Mesothelial cell of epicardium (in vitro differentiated cells): ENCODE data around the gene AMMECR1L. TPM values are rescaled to one million over a fixed set of nuclear protein-coding genes. Genes with fewer than 3 reads are reported as not detected.
"Not testable (repeated sequence)": the region's sequence is repeated elsewhere in the genome, so short reads cannot be mapped to it uniquely, and the experiment has no call there.

ENCODE experiments used
- DNase-seq, 2 experiments: peaks; one replicate each; pipeline ENCODE4 v3.0.0; 2021; ENCODE audit warnings: low spot score in 2 of 2; ENCODE audit not compliant: unreplicated experiment in 2 of 2
- H3K27ac Mint-ChIP-seq: 2 replicates; pipeline ENCODE4 v1.8.0; 2021; ENCODE audit warnings: mixed read lengths
- H3K27me3 Mint-ChIP-seq: 2 replicates; pipeline ENCODE4 v1.8.0; 2021; ENCODE audit warnings: low read depth, mixed read lengths
- H3K36me3 Mint-ChIP-seq: 2 replicates; pipeline ENCODE4 v1.8.0; 2021; ENCODE audit warnings: mixed read lengths
- H3K4me1 Mint-ChIP-seq: 2 replicates; pipeline ENCODE4 v1.8.0; 2021; ENCODE audit warnings: mixed read lengths
- H3K4me3 Mint-ChIP-seq: 2 replicates; pipeline ENCODE4 v1.8.0; 2021; ENCODE audit warnings: mild to moderate bottlenecking, moderate library complexity, mixed read lengths
- H3K9me3 Mint-ChIP-seq: 2 replicates; pipeline ENCODE4 v1.8.0; 2021; ENCODE audit warnings: mixed read lengths
- CTCF ChIP-seq: fragments of 200-600 bp; sonication (generic); IDR thresholded peaks from one replicate; pipeline ENCODE4 v1.5.0; 2021; ENCODE audit warnings: antibody characterized with exemption; ENCODE audit not compliant: unreplicated experiment
- total RNA-seq: library from RNA; stranded (reverse); gene quantifications from 3 replicates; pipeline ENCODE4 v1.2.1, GENCODE V29; 2021

The AMMECR1L gene
- total RNA-seq, 1 donor from 2014 or later: 23.1 TPM

DNA sequence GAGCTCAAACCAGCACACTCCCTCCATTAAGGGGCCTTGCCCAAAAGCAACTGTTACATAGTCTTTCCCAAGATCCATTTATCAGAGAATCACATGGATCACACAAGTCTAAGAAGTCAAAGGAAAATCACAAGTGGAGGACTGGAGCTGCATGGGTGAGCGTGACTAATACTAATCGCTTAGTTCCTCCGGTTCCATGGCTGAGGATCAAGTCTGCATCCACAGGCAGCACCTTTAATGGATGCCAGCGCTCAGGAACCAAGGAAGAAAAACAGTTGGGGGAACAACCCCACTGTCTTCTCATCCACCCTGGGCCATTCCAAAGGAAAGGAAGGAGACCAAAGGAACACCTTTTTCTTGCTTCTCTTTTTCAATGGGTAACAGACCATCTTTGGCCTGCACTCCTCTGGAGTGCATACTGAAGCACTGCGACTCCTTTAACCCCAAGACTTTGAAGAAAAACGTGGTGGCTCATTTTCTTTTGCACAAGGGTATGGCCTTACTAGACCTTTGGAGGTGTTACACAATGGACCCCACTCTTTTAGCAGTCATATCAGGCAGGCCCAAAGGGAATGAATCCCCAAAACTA, 65.6 kb downstream of the AMMECR1L start:
- no peak overlapping the region for H3K27ac Mint-ChIP-seq
- no peak overlapping the region for H3K4me3 Mint-ChIP-seq
- H3K4me1 Mint-ChIP-seq: no peaks in the 10 kb centered on the region
- no peak for DNase-seq
- peaks cover 14% of the 10 kb centered on the region for H3K27me3 Mint-ChIP-seq
- no peak for TF ChIP-seq CTCF
- H3K9me3 Mint-ChIP-seq: peaks cover 26% of the 10 kb centered on the region
- H3K36me3 Mint-ChIP-seq: no peaks in the 10 kb centered on the region

GRCh38 chr2:127818794-127819425, 66.8 kb downstream of the AMMECR1L start:
- Mint-ChIP-seq H3K4me3 (no peak overlapping the region), H3K4me1 (no peaks in the 10 kb centered on the region), H3K27ac (no peak overlapping the region), H3K36me3 (no peaks in the 10 kb centered on the region), H3K9me3 (peaks cover 23% of the 10 kb centered on the region), H3K27me3 (peaks cover 14% of the 10 kb centered on the region)
- TF ChIP-seq CTCF: no peak
- no peak for DNase-seq

GRCh38 chr2:127818241-127818640, 67.5 kb downstream of the AMMECR1L start:
- H3K4me1 Mint-ChIP-seq: no peaks in the 10 kb centered on the region
- H3K36me3 Mint-ChIP-seq: no peaks in the 10 kb centered on the region
- DNase-seq: no peak
- H3K9me3 Mint-ChIP-seq: peaks cover 23% of the 10 kb centered on the region
- H3K4me3 Mint-ChIP-seq: no peak overlapping the region
- no peak overlapping the region for H3K27ac Mint-ChIP-seq
- no peak for TF ChIP-seq CTCF
- H3K27me3 Mint-ChIP-seq: peaks cover 14% of the 10 kb centered on the region

DNA sequence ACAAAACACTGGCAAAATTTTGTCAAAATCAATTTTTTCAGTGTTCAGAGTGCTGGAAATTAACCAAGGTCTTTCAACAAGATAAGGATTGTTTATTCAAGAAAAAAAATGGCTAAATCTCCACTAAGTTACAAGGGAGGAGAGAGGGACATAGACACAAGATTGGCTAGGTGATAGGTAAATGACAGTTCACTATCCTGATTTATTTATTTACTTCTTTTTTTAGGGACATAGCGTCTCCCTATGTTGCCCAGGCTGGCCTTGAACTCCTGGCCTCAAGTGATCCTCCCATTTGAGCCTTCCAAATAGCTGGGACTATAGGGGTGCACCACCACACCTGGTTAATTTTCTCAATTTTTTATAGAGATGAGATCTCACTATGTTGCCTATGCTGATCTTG, 71.1 kb downstream of the AMMECR1L start:
- TF ChIP-seq CTCF: no peak
- no peak for DNase-seq
- peaks cover 15% of the 10 kb centered on the region for H3K4me1 Mint-ChIP-seq
- H3K27me3 Mint-ChIP-seq: peaks cover 14% of the 10 kb centered on the region
- no peak overlapping the region for H3K4me3 Mint-ChIP-seq
- H3K9me3 Mint-ChIP-seq: peaks cover 12% of the 10 kb centered on the region
- H3K27ac Mint-ChIP-seq: no peak overlapping the region
- peaks cover under 1% of the 10 kb centered on the region for H3K36me3 Mint-ChIP-seq

DNA sequence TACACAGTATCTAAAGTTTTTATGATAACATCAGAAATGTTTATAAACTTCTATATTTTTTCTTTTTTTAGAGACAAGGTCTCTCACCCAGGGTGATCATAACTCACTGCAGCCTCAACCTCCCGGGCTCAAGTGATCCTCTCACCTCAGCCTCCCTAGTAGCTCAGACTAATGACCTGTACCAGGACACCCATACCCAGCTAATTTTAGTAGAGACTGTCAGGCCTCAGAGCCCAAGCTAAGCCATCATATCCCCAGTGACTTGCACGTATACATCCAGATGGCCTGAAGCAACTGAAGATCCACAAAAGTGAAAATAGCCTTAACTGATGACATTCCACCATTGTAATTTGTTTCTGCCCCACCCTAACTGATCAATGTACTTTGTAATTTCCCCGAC, 73.3 kb downstream of the AMMECR1L start:
- peak overlapping the region; percentile 85 for H3K4me3 Mint-ChIP-seq
- not testable (repeated sequence) for DNase-seq, H3K27me3 Mint-ChIP-seq, H3K36me3 Mint-ChIP-seq, H3K9me3 Mint-ChIP-seq, H3K27ac Mint-ChIP-seq
- H3K4me1 Mint-ChIP-seq: peaks cover 26% of the 10 kb centered on the region

Other genes with a start within 250 kb of the AMMECR1L start
- not detected in 3 replicates for gene GPR17, start 239.8 kb downstream of the AMMECR1L start, total RNA-seq
- gene LIMS2, start 210.4 kb downstream of the AMMECR1L start, total RNA-seq: 11.9 to 13.0 TPM (median 11.9 TPM) in 3 replicates
- gene SFT2D3, start 184.5 kb downstream of the AMMECR1L start, total RNA-seq: 11.6 to 12.9 TPM (median 12.1 TPM) in 3 replicates
- gene WDR33, start 74.8 kb downstream of the AMMECR1L start, total RNA-seq: 59.9 to 61.4 TPM (median 60.2 TPM) in 3 replicates
- 32.9 to 34.7 TPM (median 34.1 TPM) in 3 replicates for gene POLR2D, start 27.8 kb downstream of the AMMECR1L start, total RNA-seq
- 35.9 to 38.5 TPM (median 37.5 TPM) in 3 replicates for gene SAP130, start 142.1 kb upstream of the AMMECR1L start, total RNA-seq
- 38.1 to 46.5 TPM (median 41.8 TPM) in 3 replicates for gene UGGT1, start 205.2 kb upstream of the AMMECR1L start, total RNA-seq